NB4 (cell line): ENCODE measurements around the gene DOK1.

Experiments
- CTCF ChIP-seq: IDR thresholded peaks from one replicate; pipeline ENCODE4 v1.5.1; 2012; ENCODE audit warnings: low read depth, low read length
- MAX ChIP-seq: IDR thresholded peaks from 2 replicates; pipeline ENCODE4 v1.6.1; 2011; ENCODE audit warnings: low read depth, low read length
- MYC ChIP-seq: IDR thresholded peaks from 2 replicates; pipeline ENCODE4 v1.6.1; 2011; ENCODE audit warnings: low read depth, low read length
- POLR2A ChIP-seq: IDR thresholded peaks from 2 replicates; pipeline ENCODE4 v1.6.1; 2011; ENCODE audit warnings: mild to moderate bottlenecking; ENCODE audit not compliant: insufficient read length; ENCODE audit errors: extremely low read depth

- no peak for TF ChIP-seq CTCF
- no peak for TF ChIP-seq POLR2A
- no peak for TF ChIP-seq MAX
- no peak for TF ChIP-seq MYC
Observed at GRCh38 chr2:74571058-74571457, 16.5 kb downstream of the DOK1 start.
